RWPE2 (cell line): ENCODE results near the gene CCL3.
"Not testable (repeated sequence)": the region's sequence is repeated elsewhere in the genome, so short reads cannot be mapped to it uniquely, and the experiment has no call there.

ENCODE experiments used
- ATAC-seq: fragments of 200-7000 bp; cut with Tn5 transposase; 3 replicates; pipeline ENCODE4 v1.9.1; 2021; ENCODE audit warnings: low read depth
- DNase-seq: peaks from one replicate; pipeline ENCODE4 v3.0.0-alpha.2; 2020; ENCODE audit warnings: low spot score
- H3K27ac ChIP-seq: fragments of 450-650 bp; 2 replicates; pipeline ENCODE4 v1.5.1; 2017; ENCODE audit warnings: mild to moderate bottlenecking; ENCODE audit not compliant: poor library complexity, severe bottlenecking
- H3K27me3 ChIP-seq: fragments of 250-450 bp; sonication (Bioruptor Pico); 2 replicates; pipeline ENCODE4 v1.5.1; 2021; ENCODE audit warnings: mild to moderate bottlenecking, moderate library complexity; ENCODE audit not compliant: insufficient read depth, poor library complexity, severe bottlenecking
- H3K36me3 ChIP-seq: fragments of 250-450 bp; sonication (Bioruptor Pico); 2 replicates; pipeline ENCODE4 v1.5.1; 2020; ENCODE audit warnings: low read depth, mild to moderate bottlenecking, moderate library complexity
- H3K4me1 ChIP-seq: fragments of 250-450 bp; sonication (Bioruptor Pico); 2 replicates; pipeline ENCODE4 v1.5.1; 2021; ENCODE audit warnings: mild to moderate bottlenecking, moderate library complexity; ENCODE audit not compliant: insufficient read depth, poor library complexity, severe bottlenecking
- H3K4me3 ChIP-seq: fragments of 250-450 bp; sonication (Bioruptor Pico); 2 replicates; pipeline ENCODE4 v1.5.1; 2021; ENCODE audit warnings: mild to moderate bottlenecking, moderate library complexity; ENCODE audit not compliant: severe bottlenecking
- H3K9me3 ChIP-seq: fragments of 250-450 bp; sonication (Bioruptor Pico); 2 replicates; pipeline ENCODE4 v1.5.1; 2021; ENCODE audit warnings: mild to moderate bottlenecking, moderate library complexity; ENCODE audit not compliant: severe bottlenecking
- TF ChIP-seq, protein P1 (sequence below): fragments of 450-650 bp; IDR thresholded peaks from one replicate; pipeline ENCODE4 v1.5.1; 2017; ENCODE audit warnings: mild to moderate bottlenecking, moderate library complexity; ENCODE audit not compliant: poor library complexity, severe bottlenecking

The CCL3 gene

DNA sequence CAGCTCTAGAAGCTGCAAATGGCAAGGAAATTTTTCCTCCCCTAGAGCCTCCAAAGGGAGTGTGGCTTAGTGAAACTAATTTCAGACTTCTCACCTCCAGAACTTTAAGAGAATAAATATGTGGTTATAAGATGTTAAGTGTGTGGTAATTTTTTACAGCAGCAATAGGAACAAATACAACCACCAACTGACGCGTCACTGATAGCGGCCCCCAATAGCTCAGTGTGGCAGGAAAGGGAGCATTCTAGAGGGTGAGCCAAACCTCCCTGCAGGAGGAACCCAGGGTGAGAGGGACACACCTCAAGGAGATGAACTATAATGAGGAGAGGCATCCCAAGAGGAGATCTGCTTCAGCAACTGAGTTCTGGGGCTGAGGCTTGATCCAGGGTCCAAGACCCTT is 17.7 kb upstream of the CCL3 start:
- no peak overlapping the region for H3K4me3 ChIP-seq
- no peak for ATAC-seq
- no peak overlapping the region for H3K27ac ChIP-seq
- TF ChIP-seq, protein P1, sequence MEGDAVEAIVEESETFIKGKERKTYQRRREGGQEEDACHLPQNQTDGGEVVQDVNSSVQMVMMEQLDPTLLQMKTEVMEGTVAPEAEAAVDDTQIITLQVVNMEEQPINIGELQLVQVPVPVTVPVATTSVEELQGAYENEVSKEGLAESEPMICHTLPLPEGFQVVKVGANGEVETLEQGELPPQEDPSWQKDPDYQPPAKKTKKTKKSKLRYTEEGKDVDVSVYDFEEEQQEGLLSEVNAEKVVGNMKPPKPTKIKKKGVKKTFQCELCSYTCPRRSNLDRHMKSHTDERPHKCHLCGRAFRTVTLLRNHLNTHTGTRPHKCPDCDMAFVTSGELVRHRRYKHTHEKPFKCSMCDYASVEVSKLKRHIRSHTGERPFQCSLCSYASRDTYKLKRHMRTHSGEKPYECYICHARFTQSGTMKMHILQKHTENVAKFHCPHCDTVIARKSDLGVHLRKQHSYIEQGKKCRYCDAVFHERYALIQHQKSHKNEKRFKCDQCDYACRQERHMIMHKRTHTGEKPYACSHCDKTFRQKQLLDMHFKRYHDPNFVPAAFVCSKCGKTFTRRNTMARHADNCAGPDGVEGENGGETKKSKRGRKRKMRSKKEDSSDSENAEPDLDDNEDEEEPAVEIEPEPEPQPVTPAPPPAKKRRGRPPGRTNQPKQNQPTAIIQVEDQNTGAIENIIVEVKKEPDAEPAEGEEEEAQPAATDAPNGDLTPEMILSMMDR, result no peak
- DNase-seq, result no peak
- no peaks in the 10 kb centered on the region for H3K36me3 ChIP-seq
- no peaks in the 10 kb centered on the region for H3K9me3 ChIP-seq
- H3K27me3 ChIP-seq, result peaks cover 6% of the 10 kb centered on the region
- no peaks in the 10 kb centered on the region for H3K4me1 ChIP-seq

DNA sequence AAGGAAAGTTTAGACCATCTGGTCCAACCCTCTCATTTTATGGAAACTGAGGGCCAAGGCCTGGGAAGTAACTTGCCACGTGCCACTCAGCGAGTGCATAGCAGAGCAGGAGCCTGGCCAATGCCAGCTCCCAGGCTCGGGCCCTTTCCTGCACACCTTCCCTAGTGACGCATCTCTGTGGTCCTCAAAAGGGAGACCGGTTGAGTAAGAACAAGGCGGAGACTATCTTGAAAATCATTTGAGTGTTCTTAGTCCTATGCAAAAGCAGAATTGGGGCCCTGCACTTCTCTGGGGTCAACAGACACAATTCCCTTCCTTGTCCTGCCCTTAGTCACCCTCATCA is 16.5 kb upstream of the CCL3 start:
- Histone ChIP-seq H3K27me3 (peaks cover 5% of the 10 kb centered on the region), H3K36me3 (no peaks in the 10 kb centered on the region), H3K4me3 (no peak overlapping the region), H3K27ac (no peak overlapping the region), H3K9me3 (no peaks in the 10 kb centered on the region), H3K4me1 (no peaks in the 10 kb centered on the region)
- ATAC-seq, result no peak
- no peak for DNase-seq
- TF ChIP-seq, protein P1, result no peak

DNA sequence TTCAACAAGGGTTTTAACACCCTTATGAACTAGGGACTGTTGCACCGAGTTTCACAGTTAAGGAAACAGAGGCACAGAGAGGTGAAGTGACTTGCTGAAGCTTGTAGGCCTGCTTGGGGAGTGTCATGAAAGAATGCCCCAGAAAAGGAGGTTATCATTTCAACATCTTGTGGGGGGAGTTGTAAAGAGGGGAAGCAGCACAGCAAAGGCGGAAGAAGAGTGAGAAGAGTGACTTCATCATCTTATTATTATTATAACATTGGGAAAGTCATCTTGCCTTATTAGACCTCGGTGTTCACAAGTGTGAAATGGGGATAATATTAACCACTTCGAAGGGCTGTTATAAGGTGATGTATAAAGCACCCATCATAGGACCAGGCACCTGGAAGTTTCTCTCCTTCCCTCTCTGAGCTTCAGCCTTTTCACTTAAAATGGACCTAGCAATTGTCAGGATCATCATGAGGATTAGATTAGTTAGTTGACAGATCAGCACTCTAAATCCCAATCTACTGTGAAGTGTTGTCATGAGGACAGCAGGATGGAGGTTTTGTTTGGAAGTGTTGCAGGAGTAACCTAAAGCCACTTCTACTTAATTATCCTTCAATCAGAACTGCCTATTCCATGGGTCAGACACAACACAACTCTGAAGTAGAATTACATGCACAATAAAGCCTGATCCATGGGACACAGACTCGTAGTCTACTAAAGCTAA is 16.0 kb upstream of the CCL3 start:
- no peak for DNase-seq
- no peaks in the 10 kb centered on the region for H3K9me3 ChIP-seq
- no peak overlapping the region for H3K4me3 ChIP-seq
- TF ChIP-seq, protein P1, result no peak
- no peaks in the 10 kb centered on the region for H3K4me1 ChIP-seq
- no peaks in the 10 kb centered on the region for H3K27me3 ChIP-seq
- H3K27ac ChIP-seq, result no peak overlapping the region
- ATAC-seq, result no peak
- no peaks in the 10 kb centered on the region for H3K36me3 ChIP-seq

DNA sequence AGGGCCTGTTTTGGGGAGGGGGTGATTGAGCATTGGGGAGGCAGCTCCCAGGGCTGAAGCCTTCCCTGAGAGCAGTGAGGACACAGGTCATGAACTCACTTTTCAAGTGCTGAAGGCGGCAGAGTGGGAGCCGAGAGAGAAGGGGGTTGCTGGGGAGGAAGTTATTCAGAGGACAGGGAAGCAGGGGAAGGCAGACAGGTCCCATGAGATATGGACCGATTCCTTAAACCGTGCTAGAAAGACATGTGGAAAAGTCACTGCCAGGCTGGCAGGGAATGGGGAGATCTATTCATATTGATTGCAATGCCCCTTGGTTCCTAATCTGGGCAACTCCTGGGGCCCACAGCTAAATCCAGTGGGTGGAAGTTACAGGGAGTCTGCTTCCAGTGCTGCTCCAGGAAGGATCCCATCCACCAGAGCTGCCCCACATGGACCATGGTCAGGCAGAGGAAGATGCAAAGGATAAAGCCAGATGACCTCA is 14.8 kb upstream of the CCL3 start:
- ATAC-seq (no peak), DNase-seq (no peak)
- Histone ChIP-seq H3K27ac (no peak overlapping the region), H3K4me1 (no peaks in the 10 kb centered on the region), H3K9me3 (no peaks in the 10 kb centered on the region), H3K27me3 (no peaks in the 10 kb centered on the region), H3K36me3 (no peaks in the 10 kb centered on the region), H3K4me3 (no peak overlapping the region)
- TF ChIP-seq, protein P1, result no peak

DNA sequence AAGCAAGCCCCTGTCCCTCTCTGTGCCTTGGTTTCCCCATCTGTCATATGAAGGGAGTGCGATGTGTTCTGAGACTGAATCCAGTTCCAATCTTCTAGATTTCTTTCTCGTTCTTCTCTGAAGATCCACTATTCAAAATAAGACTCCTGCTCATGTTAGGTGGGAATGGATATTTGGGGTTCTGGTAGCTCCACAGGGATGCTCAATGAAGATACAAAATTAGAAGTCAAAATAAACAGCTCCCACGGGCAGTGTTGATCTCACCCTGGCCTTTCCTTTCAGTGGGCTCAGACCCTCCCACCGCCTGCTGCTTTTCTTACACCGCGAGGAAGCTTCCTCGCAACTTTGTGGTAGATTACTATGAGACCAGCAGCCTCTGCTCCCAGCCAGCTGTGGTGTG is 14.3 kb upstream of the CCL3 start:
- not testable (repeated sequence) for H3K9me3 ChIP-seq, H3K4me3 ChIP-seq, H3K4me1 ChIP-seq, DNase-seq, H3K27me3 ChIP-seq, H3K27ac ChIP-seq, ATAC-seq, H3K36me3 ChIP-seq

DNA sequence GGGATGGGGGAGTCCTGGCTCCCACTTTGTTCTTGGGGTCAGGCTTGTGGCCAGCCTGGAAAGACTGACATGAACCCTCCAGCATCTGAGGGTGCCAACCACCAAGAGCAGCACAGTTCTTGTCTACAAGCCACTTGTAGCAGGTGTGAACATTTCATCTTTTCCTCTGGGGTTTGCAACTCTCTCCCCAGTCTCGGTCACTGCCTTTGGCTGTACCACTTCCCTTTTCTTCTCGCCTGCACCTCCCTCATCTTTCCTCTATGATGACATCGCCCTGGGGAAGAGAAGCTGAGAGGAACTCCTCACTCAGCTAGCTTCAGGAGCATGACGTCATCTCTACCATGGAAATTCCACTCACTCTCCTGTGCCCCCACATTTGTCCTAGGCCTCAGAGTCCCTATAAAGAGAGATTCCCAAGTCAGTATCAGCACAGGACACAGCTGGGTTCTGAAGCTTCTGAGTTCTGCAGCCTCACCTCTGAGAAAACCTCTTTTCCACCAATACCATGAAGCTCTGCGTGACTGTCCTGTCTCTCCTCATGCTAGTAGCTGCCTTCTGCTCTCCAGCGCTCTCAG is 13.5 kb upstream of the CCL3 start, which contains the start of gene CCL4:
CCL4 (plus strand) TSS at position 427 of the 575 bp plus-strand sequence; CDS start at position 506, 79 bp downstream.
- ATAC-seq, H3K4me3 ChIP-seq, H3K36me3 ChIP-seq, H3K4me1 ChIP-seq, H3K27ac ChIP-seq, DNase-seq, H3K9me3 ChIP-seq, H3K27me3 ChIP-seq: not testable (repeated sequence)

DNA sequence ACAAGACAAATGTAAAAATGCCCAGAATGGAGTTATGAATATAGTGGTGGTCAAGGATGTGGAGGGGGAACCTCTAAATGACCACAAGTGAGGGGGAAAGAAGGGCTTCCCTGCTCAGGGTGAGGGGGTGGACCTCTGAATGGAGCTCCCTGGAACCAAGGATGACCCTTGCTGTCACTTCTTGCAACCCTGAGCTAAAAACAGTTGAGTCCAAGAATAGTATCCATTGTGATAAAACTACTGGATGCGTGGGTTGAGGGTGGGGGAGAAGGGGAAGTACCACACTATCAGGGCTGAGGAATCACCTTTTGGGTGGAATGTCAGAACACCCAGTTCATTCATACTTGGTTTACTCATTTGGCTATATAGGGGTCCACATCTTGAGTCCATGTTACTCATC is 9.1 kb upstream of the CCL3 start:
- H3K4me3 ChIP-seq, DNase-seq, ATAC-seq, H3K27ac ChIP-seq, H3K9me3 ChIP-seq, H3K27me3 ChIP-seq, H3K36me3 ChIP-seq, H3K4me1 ChIP-seq: not testable (repeated sequence)
